H1 (cell line): Measurements from ENCODE around the gene RBM19. TPM values are rescaled to one million over a fixed set of nuclear protein-coding genes. Genes with fewer than 3 reads are reported as not detected.

Experiments
- SIN3A ChIP-seq, 2 experiments: IDR thresholded peaks in 1 of 2; conservative IDR thresholded peaks in 1 of 2; 2 replicates each; pipeline ENCODE4 v1.6.1; 2011 to 2012; ENCODE audit warnings: low read length in 2 of 2, improper control_type of control experiment in 1 of 2, low read depth in 1 of 2, mild to moderate bottlenecking in 1 of 2
- polyA plus RNA-seq, 7 experiments: library from polyadenylated mRNA; depleted of rRNA in 3 of 7; stranded (reverse) in 5 of 7; unstranded in 2 of 7; fragments of >200 nt in 5 of 7; fragments of 200-250 nt in 2 of 7; gene quantifications; 1 replicate in 5 of 7; 2 replicates in 1 of 7; 4 replicates in 1 of 7; pipeline versions ENCODE4 v1.2.1 to v1.2.3, GENCODE V29; 2011 to 2013; ENCODE audit warnings: missing spikeins in 2 of 7, mixed read lengths in 2 of 7
- total RNA-seq: library from RNA; stranded (reverse); fragmentation: NEBNext Ultra II Directional; extraction: Animal tissue kit (Norgen Biotek cat#: 25700); gene quantifications from 2 replicates; pipeline ENCODE4 v1.2.1, GENCODE V29; 2021

Gene RBM19
- total and polyA plus RNA-seq, 2 of the 8 experiments (the other 6 are each of a cell fraction or from before 2014, with no cell fraction given), result 23.4 to 61.9 TPM

DNA sequence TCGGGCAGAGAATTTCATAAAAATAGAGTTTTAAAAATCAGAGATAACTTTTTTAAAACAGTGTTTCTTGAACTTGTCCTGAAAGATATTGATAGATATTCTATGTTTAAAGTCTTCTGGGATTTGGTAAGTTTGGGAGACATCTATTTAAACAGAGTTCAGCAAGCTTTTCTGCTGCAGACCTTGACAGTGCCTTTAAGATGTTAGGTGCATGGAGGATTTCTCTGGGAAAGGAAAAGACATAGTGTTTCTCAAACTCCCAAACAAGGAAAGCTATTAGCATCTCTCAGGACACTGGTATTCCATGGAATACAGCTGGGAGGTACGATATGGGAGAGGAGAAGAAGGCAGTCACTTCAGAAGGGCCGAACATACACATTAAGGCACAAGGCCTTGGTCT lies 97.8 kb downstream of the RBM19 start (continued):
- no peak for TF ChIP-seq SIN3A (conservative IDR thresholded peaks at IDR 0.05 in 1 of 2, IDR thresholded peaks at IDR 0.05 in 1 of 2; ENCODE audit: low read depth in 1 of 2, low read length in 2 of 2)
